ENCODE measurements around the gene VPS13C.

VPS13C gene

GRCh38 chr15:61849447-61849846 lies 210.8 kb downstream of the VPS13C start:
- TF ChIP-seq CTCF (IDR thresholded peaks at IDR 0.05; ENCODE audit: control extremely low read depth, extremely low read depth, low read depth, missing control alignments), result no peak
- CTCF ChIA-PET, result no interaction called here
- no peak for DNase-seq (ENCODE audit: extremely low spot score)
- POLR2A ChIA-PET, result no interaction called here

GRCh38 chr15:61841466-61841865 lies 218.8 kb downstream of the VPS13C start:
- POLR2A ChIA-PET, result no interaction called here
- no peak for DNase-seq (ENCODE audit: extremely low spot score)
- no peak for TF ChIP-seq CTCF (IDR thresholded peaks at IDR 0.05; ENCODE audit: control extremely low read depth, extremely low read depth, low read depth, missing control alignments)
- CTCF ChIA-PET, result interaction anchor here (1.2 to 4.0 kb wide), 4 partner anchors 8 to 1482 kb away, joined by 4 to 22 read pairs (median 4); no protein-coding TSS in a partner anchor

GRCh38 chr15:61840090-61840489 lies 220.2 kb downstream of the VPS13C start:
- no peak for DNase-seq (ENCODE audit: extremely low spot score)
- ChIA-PET POLR2A (no interaction called here), CTCF (no interaction called here)
- no peak for TF ChIP-seq CTCF (IDR thresholded peaks at IDR 0.05; ENCODE audit: control extremely low read depth, extremely low read depth, low read depth, missing control alignments)

- ChIA-PET CTCF (interaction anchor here (1.3 to 2.0 kb wide), 2 partner anchors 10 to 644 kb away, joined by 5 to 7 read pairs; no protein-coding TSS in a partner anchor), POLR2A (no interaction called here)
- no peak for DNase-seq (ENCODE audit: extremely low spot score)
- no peak for TF ChIP-seq CTCF (IDR thresholded peaks at IDR 0.05; ENCODE audit: control extremely low read depth, extremely low read depth, low read depth, missing control alignments)
Measured at GRCh38 chr15:61839546-61839945, 220.7 kb downstream of the VPS13C start.

GRCh38 chr15:61835496-61836106 lies 224.6 kb downstream of the VPS13C start:
- CTCF ChIA-PET, result interaction anchor here (0.6 to 3.3 kb wide), 26 partner anchors 10 to 1475 kb away, joined by 3 to 29 read pairs (median 5); partner anchors contain the start of gene VPS13C
- peak; percentile 82 for TF ChIP-seq CTCF (IDR thresholded peaks at IDR 0.05; ENCODE audit: control extremely low read depth, extremely low read depth, low read depth, missing control alignments)
- DNase-seq (ENCODE audit: extremely low spot score), result peak; percentile 73
- POLR2A ChIA-PET, result no interaction called here

- TF ChIP-seq CTCF (IDR thresholded peaks at IDR 0.05; ENCODE audit: control extremely low read depth, extremely low read depth, low read depth, missing control alignments), result peak; percentile 21
- CTCF ChIA-PET, result interaction anchor here (0.6 to 3.3 kb wide), 30 partner anchors 10 to 1493 kb away, joined by 3 to 29 read pairs (median 5); partner anchors contain the start of gene VPS13C
- POLR2A ChIA-PET, result no interaction called here
- DNase-seq (ENCODE audit: extremely low spot score), result no peak
Measured at GRCh38 chr15:61835029-61835428, 225.2 kb downstream of the VPS13C start.
